NCI-H82 treated with DMSO at 0.1 percent for 48 hours (cell line): ENCODE data around the gene TMEM9.

Experiments
- DNase-seq: peaks from one replicate; lab custom pipeline; 2025; ENCODE audit not compliant: unreplicated experiment; lab: John Stamatoyannopoulos, UW

Gene TMEM9

DNA sequence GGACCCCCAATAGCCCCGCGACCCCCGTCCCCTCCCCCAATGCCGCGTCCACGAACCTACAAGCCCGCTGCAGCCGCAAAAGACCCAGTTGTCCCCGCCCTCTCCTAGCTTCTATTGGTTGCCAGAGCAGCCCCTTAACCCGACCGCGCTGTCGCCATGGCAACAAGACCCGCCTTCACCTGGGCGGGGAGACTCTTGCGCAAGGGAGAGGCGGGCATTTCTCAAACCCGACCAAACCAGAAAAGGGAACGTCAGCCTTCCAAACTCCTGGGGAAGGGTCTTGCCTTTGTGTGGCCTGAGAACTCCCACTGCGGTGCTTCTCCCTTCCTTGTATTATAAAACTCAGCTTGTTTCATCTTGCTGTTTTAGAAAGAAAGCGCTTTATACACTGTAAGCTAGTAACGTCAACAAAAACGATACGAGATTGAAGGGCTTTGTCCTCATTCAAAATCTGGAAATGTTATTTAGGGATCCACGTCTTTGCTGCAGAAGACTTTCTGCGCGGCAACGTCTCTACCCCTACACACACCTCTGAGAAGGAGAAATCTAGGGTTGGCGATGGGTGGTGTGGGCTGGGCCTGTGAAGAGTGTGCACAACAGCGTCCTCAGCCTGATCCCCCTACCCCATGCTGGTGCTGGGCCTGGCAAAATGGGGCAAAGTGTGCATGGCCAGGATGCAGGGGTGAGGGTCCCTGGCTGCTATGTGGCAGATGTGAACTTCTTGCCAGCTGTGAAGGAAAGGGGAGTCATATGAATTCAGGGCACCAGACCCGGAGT lies at the start of gene TMEM9:
TMEM9 (minus strand) TSS at position 86 of the 777 bp plus-strand sequence. CDS start 551 bp downstream, outside the sequence.
- DNase-seq: peak; percentile 96

DNA sequence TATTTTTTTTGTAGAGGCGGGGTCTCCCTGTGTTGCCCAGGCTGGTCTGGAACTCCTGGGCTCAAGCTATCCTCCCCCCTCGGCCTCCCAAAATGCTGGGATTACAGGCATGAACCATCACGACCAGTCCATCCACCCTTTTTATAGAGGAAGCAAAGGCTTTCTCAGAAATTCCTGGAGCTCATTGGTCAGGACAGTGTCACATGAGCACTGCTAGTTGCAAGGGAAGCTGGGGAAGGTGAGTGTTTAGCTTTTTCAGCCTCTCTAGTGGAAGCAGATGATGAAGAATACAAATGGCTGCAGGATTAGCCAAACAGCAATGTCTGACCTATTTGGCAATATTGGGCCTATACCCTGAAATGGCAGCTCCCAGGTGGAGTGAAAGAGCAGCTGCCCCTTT lies 44.3 kb upstream of the TMEM9 start:
- no peak for DNase-seq

DNA sequence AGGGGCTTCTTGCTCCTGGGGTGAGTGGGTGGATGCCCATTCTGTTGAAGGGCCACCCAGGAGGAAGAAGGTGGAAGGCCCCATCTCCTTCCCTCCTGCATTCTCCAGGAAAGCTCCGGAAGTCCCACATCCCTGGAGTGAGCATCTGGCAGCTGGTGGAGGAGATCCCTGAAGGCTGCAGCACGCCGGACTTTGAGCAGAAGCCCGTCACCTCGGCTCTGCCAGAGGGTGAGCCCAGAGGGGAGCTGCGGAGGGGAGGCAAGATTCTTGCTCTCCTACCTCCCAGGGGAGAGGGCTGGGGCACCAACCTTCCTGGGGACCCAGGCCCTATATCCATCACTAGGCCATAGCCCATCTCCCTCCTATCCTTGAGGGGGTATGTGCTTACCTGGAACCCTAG lies 39.8 kb upstream of the TMEM9 start:
- no peak for DNase-seq

DNA sequence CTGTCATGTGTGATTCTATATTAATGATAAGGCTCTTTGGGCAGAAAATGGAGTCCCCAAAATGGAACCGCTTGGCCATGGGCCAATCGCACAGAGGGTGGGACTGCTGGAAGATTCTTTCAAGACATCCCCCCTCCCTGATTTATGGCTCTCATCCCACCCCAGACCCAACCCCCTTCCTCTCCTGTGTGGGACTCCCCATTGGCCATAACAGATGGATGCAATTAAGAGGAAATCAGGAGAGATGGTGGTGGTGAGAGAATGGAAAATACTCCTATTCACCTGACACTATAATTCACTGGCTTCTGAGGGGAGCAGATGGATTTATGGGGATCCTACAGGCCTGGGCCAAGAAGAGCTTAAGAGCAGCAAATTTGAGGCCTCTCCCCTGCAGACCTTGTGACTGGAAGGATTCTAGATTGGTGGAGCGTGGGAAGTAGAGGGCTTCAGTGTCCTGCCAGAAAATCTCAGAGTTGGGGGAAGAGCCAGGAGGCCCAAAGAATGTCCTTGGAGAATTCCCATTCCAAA lies 38.1 kb upstream of the TMEM9 start:
- no peak for DNase-seq

DNA sequence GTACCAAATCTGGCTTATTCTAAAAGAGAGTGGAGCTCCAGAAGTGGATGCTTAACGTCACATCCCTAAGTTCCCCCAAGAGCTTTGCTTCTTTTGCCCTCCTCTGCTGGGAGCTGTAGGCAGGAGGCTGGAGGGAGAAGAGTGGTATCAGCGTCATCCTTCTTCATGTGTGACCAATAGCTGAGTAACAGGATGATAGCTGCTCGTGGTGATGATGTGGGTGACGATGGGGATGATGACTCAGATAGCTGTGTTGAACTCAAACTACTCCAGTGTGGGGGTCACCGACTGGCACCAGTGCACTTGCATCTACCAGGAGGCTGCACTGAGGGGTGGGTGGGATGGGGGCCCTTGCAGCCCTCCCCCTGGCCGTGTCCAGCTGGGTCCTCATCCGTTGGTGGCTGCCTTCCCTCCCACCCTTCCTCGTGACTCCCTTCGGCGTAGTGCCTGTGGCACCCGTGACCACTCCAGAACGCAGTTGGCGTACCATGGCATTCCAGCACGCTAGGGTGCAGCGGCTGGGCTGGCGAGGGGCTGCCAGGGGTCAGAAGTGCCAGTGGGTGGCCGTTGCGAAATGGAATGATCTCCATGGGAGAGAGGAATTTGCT lies 37.5 kb upstream of the TMEM9 start:
- no peak for DNase-seq

DNA sequence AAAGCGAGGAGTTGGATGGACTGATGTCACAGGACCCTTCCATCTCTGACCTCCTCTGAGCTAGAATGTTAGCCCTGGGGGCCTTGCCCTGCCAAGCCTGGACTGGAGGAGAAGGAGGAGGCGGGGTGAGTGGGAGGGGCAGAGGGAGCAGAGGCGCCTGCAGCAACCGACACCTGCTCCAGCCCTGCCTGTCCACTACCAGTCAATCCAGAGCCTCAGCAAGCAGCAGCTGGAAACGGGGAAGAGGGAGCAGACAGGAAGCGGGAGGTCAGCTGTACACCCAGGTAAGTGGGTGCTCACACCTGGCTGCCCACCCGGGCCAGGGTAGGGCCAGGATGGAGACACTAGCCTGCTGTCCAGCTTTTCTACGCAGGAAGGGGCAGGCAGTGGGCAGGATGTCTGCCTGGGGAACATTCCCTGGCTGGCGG lies 36.4 kb upstream of the TMEM9 start, which contains the start of gene IGFN1:
IGFN1 (plus strand) TSS at position 201 of the 428 bp plus-strand sequence. CDS start 2,470 bp downstream, outside the sequence.
- no peak for DNase-seq

DNA sequence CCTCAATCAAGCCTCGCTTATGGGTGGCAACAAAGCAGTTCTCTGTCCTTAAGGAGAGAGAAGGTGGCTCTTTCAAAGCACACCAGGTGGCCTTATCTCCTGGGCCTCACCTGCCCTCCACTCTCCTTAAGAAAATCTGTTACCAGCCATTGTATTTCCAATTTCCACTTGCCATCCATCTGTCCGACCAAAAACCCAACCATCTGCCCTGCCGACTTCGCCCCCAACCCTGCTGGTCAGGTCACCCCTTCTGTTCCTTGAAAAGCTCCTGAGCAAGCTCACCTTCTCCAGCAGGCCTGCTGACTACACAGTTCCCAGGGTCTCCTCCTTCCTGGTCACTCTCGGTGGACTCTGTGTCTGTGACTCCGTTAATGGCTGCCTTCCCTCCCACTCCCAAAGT lies 35.7 kb upstream of the TMEM9 start:
- no peak for DNase-seq

DNA sequence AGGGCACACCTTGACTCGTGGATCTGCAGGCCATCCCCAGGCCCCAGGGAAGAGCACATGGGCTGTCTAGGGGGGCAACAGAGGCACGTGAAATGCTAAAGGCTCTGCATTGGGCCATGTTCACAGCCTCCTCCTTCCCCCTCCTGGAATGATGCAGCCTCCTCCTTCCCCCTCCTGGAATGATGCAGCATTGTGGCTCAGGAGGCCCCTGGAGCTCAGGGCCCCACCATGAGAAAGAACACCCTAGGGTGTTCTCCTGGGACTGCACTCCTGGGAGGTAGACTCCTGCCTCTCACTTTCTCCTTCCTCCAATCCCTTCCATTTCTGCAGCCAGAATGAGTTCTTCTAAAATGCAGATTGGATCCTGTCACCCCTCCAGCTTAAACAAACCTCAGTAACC lies 34.8 kb upstream of the TMEM9 start:
- DNase-seq: no peak

DNA sequence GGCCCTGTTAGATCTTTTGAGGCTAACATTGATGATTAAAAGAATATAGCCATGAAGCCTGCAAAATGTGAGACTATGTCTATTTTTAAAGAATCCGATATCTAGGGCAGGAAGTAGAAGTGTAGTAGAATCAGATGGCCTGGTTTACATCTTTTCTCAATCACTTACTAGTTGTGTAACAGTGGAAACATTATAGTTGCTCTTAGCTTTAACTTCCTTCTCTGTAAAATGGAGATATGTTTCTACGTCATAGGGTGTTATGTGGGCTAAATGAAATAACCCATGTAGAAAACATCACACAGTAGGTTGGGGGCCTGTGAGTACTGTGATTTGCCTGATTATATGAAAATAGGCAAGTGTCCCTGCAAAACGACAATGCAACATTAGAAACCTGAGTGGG lies 31.9 kb upstream of the TMEM9 start:
- no peak for DNase-seq

DNA sequence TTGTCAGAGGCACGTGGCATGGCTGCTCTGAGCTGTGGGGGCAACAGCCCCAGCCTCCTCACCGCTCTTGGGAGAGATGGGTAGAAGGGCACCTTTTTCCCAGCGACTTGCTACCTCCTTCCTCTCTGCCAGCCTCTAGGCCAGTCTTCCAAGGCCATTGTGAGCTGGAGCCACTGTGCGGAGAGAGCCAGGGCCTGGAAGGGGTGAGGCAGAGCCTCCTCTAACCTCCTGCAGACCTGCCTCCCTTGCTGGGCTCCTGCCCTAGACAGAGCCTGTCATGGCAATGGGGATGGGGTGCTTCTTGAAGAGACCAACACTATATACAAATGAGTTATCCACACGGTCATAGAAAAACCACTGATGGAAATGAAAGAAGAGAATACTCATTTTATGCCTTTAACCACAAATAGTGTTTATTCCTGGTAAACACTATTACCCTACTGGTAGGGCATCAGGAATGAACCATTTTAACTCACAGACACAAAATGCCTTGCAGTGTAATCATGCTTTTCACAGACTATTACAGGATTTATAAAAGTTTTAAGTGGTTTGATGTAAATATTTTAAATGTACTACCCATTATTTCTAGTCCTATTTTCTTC lies 31.4 kb upstream of the TMEM9 start:
- DNase-seq: no peak

DNA sequence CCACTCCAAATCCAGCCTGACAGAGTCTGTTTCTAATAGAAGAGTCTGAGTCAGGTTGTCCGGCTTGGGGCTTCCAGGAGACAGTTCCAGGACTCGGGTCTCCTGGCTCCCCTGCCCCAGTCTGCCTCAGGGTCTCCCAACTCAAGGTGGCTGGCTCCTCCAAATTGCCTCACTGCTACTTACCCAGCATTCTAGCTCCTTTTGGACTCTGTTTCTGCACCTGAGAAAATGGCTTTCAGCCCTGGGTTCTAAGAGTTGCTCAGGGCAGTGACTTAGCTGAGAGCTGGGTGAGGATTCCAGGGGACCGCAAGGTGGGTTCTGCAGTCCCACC lies 30.8 kb upstream of the TMEM9 start:
- no peak for DNase-seq

DNA sequence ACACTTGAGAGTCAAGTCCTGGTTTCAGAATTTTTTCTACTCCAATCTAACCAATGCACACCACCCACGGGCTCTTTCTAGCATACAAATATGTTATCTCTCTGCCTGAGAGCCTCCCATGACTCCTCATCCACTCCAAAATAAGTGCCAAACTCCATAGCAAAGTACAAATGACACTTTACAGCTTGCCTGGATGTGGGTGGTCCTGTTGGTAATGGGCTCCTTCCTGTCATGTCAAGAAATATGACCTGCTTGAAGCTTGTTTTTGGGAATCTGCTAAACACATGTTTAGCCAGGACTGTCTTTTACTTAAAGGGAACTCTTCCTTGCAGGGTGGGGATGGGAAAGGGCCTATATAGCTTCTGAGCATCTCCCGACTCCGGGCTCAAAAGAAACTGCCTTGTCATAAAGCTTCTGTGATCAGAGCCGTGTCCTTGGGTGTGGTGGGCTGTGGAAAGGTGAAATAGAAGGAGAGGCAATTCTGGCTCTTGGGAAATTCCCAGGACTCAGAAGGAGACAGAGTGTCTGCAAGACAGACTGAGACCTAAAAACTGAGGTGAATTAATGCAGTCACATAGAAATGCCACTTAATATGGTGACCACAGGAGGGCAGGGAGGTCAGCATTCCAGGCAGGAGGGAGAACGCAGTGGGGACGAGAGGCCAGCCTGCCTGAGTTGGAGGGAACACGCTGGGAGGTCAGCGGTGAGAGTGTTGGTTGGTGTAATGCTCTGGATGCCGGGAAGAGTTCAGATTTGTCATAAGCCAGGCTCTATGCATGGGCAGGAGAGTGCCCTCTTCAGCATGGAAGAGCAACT lies 30.2 kb upstream of the TMEM9 start:
- peak; percentile 68 for DNase-seq

DNA sequence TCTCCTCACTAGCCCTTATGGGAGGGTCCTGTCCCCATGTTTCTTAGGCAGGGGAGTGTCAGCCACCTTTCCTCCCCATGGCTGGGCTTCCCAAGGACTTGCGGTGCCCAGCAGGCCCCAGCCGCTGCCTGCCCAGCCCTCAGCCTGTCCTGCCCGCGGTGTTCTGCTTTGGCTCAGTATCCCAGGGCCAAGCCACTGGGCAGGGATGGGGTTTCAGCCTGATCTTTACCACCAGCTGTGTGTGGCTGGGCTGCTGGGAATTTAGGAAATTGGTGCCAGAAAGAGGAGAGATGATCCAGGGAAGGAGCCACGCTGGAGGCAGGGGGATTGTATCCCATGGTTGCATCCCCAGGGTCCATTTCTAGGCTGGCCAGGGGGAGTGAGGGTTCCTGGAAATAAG lies 29.5 kb upstream of the TMEM9 start:
- DNase-seq: no peak

DNA sequence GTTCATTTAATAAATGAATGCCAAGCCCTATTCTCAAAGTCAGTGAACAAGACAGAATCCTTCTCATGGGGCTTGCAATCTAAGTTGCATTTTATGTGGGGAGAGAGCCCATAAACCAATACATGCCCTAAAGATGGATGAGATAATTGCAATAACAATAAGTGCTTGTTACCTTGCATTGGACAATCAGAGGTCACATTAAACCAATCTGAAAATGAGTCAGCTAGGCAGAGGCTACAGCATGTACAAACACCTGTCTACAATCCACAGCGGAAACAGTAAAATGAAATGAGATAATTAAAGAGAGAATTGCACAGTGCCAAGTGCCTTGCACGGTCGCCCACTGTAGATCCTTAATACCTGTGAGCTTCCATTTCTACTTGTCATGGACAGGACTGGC lies 28.9 kb upstream of the TMEM9 start:
- no peak for DNase-seq

DNA sequence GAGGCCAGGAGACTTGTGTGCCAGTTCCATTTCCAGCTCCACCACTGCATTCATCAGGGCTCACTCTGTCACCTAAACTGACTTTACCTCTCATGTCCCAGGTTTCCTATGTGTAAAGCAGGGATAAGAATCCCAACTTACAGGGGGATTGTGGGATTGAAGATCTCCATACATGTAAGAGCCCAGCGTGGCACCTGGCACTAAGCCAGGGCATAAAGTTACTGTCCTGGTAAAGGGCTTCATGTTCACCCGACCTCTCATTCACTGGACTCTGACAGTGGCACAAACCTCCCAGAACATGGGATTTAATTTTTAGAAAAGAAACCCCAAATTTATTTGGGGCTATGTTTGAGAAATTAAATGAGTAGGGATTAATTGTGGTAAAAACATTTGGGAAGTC lies 27.5 kb upstream of the TMEM9 start:
- no peak for DNase-seq

DNA sequence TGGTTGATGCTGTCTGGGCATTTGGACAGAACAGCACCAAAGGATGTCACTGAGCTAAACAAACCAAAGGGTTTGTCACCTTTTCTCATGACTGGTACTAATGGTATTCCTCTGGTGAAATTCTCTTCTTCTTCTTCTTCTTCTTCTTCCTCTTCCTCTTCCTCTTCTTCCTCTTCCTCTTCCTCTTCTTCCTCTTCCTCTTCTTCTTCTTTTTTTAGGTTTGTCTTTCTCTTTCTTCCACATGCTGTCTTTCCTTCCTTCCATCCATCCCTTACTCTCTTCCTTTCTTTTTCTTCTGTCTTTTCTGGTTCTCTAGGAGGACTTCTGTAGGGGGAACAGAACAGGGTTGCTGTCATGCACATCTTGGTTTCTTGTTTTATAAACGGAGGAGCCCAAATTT lies 27.0 kb upstream of the TMEM9 start:
- DNase-seq: no peak

DNA sequence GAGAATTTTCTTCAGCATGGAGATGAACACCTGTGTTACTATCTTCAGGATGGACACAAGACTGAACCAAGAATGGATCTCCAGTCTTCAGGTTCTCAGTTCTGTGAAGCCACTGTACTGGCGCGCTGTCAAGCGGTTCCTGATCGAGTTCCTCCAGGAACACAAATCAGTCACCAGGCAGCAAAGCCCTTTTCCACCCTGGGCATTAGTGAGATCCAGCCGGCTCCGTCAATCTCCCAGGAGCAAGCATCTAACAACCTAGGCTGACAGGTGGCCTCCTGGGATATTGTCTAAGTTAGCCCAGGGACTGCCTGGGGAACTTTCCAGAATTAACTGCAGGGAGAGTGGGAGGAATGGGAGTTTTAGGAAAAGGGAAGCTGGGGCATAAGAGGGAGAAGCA lies 26.6 kb upstream of the TMEM9 start:
- DNase-seq: no peak

DNA sequence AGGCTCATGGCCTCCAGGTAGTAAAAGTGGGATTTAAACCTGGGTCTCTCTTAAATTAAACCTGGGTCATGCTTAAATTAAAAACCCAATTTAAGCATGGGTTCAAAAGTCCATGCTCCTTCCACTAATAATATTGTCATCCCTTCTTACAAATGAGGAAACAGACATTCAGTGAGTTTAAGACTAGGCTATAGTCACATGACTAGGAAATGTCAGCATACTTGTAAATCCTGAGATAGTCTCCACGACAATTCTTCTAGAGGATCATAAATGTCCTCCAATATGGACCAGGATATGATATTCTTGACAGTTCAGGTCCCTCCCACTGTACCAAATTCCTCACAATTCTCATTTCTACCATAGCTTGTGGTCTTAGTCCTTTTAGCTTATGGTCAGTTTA lies 25.9 kb upstream of the TMEM9 start:
- no peak for DNase-seq

DNA sequence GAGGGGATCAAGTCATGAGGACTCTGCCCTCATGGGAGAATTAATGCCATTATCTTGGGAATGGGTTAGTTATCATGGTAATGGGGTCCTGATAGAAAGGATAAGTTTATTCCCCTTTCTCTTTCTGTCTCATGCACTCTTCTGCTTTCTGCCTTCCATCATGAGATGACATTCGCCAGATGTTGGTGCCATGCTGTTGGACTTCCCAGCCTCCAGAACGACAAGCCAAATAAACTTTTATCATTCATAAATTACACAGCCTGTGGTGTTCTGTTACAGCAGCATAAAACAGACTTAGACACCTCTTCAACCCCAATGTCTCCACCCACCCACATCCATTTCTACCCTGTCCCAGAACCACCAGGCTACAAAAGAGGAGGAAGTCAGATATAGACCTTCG lies 24.4 kb upstream of the TMEM9 start:
- DNase-seq: no peak

DNA sequence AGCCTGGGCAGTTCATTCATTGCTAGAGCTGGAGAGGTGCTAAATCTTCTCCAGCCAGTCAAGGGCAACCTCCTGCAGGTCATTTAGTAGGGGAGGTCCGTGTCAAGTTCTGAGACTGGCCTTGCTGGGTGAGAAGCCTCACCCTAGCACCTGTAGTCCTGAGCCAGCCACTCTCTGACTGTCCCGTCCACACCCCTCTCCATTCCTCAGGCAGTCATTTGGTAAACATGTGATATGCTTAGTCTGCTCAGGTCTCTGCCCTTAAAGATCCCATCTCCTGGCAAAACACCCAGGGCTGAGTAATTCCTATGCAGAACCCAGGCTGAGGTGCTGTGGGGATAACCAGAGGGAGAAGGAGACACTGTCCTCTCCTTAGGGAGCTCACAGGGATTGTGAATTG lies 22.7 kb upstream of the TMEM9 start:
- DNase-seq: no peak

DNA sequence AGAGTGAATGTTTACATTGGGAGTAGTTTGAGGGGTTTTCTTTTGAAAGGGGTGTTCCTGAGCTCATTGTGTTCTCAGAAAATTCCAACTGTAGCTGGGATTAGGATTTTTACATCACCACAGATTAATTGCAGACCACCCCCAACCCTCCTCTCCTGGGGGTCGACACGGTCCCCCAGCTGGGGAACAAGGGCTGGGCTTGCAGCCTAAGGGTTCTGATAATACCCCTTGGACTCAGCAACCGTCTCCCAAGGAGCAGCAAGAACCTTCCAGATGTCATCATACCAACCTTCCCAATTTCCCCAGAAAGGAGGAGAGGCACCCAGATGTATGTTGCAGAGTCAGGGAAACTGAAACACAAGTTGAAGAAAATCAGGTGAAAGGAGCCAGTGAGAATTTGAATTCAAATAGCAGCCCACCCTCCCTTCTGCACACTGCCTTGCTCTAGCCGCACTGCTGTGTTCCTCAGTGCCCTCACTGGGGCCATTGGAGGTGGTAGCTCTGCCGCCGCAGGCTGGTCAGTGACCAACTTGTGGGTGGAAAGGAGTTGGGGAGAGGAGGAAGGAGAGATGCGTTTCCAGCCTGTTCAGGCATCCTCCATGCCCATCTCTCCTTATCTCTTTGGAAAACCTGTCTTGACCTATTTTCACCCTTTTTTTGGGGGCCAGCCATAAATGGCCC lies 21.7 kb upstream of the TMEM9 start:
- DNase-seq: no peak
